ENCODE data around the gene EFCAB11.
A peak's percentile ranks its signal among the peaks of the same experiment; 100 is the strongest.
"Not testable (repeated sequence)": the region's sequence is repeated elsewhere in the genome, so short reads cannot be mapped to it uniquely, and the experiment has no call there.

The EFCAB11 gene

GRCh38 chr14:89912221-89912620 is 42.3 kb downstream of the EFCAB11 start:
- DNase-seq (ENCODE audit: low read depth in 1 of 2, low spot score in 1 of 2), result no peak

- DNase-seq (ENCODE audit: low read depth in 1 of 2, low spot score in 1 of 2), result no peak
These were observed 43.3 kb downstream of the EFCAB11 start for GRCh38 chr14:89911010-89911919.

GRCh38 chr14:89910691-89911009 is 43.9 kb downstream of the EFCAB11 start:
- DNase-seq (ENCODE audit: low read depth in 1 of 2, low spot score in 1 of 2), result no peak

- no peak for DNase-seq (ENCODE audit: low read depth in 1 of 2, low spot score in 1 of 2)
These were observed 44.9 kb downstream of the EFCAB11 start for GRCh38 chr14:89909586-89909985.

GRCh38 chr14:89908712-89909450 is 45.6 kb downstream of the EFCAB11 start:
- no peak for DNase-seq (ENCODE audit: low read depth in 1 of 2, low spot score in 1 of 2)

- no peak for DNase-seq (ENCODE audit: low read depth in 1 of 2, low spot score in 1 of 2)
These were observed 46.9 kb downstream of the EFCAB11 start for GRCh38 chr14:89907655-89908054.

- no peak for DNase-seq (ENCODE audit: low read depth in 1 of 2, low spot score in 1 of 2)
These were observed 48.5 kb downstream of the EFCAB11 start for GRCh38 chr14:89906000-89906399.

- no peak for DNase-seq (ENCODE audit: low read depth in 1 of 2, low spot score in 1 of 2)
These were observed 51.1 kb downstream of the EFCAB11 start for GRCh38 chr14:89903340-89903952.

- no peak for DNase-seq (ENCODE audit: low read depth in 1 of 2, low spot score in 1 of 2)
These were observed 51.6 kb downstream of the EFCAB11 start for GRCh38 chr14:89902881-89903280.

GRCh38 chr14:89900802-89901201 is 53.7 kb downstream of the EFCAB11 start:
- no peak for DNase-seq (ENCODE audit: low read depth in 1 of 2, low spot score in 1 of 2)

GRCh38 chr14:89899917-89900663 is 54.4 kb downstream of the EFCAB11 start:
- peak in 1 of 2 donors; percentile 2 for DNase-seq (ENCODE audit: low read depth in 1 of 2, low spot score in 1 of 2)

- DNase-seq (ENCODE audit: low read depth in 1 of 2, low spot score in 1 of 2), result no peak
These were observed 55.2 kb downstream of the EFCAB11 start for GRCh38 chr14:89899291-89899690.

- DNase-seq (ENCODE audit: low read depth in 1 of 2, low spot score in 1 of 2), result not testable (repeated sequence)
These were observed 61.1 kb downstream of the EFCAB11 start for GRCh38 chr14:89893388-89893787.

- DNase-seq (ENCODE audit: low read depth in 1 of 2, low spot score in 1 of 2), result no peak
These were observed 61.6 kb downstream of the EFCAB11 start for GRCh38 chr14:89892953-89893352.

GRCh38 chr14:89891721-89892120 is 62.8 kb downstream of the EFCAB11 start:
- not testable (repeated sequence) for DNase-seq (ENCODE audit: low read depth in 1 of 2, low spot score in 1 of 2)

- DNase-seq (ENCODE audit: low read depth in 1 of 2, low spot score in 1 of 2), result no peak
These were observed 63.5 kb downstream of the EFCAB11 start for GRCh38 chr14:89891055-89891454.

GRCh38 chr14:89890589-89890988 is 63.9 kb downstream of the EFCAB11 start:
- no peak for DNase-seq (ENCODE audit: low read depth in 1 of 2, low spot score in 1 of 2)

GRCh38 chr14:89889626-89890025 is 64.9 kb downstream of the EFCAB11 start:
- DNase-seq (ENCODE audit: low read depth in 1 of 2, low spot score in 1 of 2), result no peak

GRCh38 chr14:89884761-89885160 is 69.8 kb downstream of the EFCAB11 start:
- DNase-seq (ENCODE audit: low read depth in 1 of 2, low spot score in 1 of 2), result no peak

- no peak for DNase-seq (ENCODE audit: low read depth in 1 of 2, low spot score in 1 of 2)
These were observed 72.7 kb downstream of the EFCAB11 start for GRCh38 chr14:89881839-89882238.

GRCh38 chr14:89874091-89874490 is 80.4 kb downstream of the EFCAB11 start:
- not testable (repeated sequence) for DNase-seq (ENCODE audit: low read depth in 1 of 2, low spot score in 1 of 2)
